ENCODE results near the gene TRAF3.

DNA sequence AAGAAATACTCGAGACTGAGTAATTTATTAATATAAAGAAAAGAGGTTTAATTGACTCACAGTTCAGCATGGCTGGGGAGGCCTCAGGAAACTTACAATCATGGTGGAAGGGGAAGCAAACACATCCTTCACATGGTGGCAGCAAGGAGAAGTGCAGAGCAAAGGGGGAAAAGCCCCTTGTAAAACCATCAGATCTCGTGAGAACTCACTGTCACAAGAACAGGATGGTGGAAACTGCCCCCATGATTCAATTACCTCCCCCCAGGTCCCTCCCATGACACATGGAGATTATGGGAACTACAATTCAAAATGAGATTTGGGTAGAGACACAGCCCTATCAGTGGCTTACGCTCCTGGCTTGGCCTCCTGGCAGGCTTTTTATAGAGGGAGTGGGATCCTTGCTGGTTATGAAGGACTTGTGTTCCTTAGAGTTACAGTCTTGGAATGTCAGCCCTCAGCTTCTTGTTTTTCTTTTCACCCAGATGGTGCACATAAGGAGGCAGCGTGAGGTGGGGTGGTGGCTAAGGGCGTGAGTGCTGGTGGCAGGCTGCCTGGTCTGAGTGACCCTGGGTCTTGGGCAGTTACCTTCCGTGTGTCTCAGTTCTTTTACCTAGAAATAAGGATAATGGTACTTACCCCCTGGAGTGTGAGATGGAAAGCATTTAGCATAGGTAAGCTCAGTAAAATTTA, 25.7 kb downstream of the TRAF3 start:
- TF ChIP-seq POLR2A (IDR thresholded peaks at IDR 0.05) = no peak
- TF ChIP-seq, protein P1, sequence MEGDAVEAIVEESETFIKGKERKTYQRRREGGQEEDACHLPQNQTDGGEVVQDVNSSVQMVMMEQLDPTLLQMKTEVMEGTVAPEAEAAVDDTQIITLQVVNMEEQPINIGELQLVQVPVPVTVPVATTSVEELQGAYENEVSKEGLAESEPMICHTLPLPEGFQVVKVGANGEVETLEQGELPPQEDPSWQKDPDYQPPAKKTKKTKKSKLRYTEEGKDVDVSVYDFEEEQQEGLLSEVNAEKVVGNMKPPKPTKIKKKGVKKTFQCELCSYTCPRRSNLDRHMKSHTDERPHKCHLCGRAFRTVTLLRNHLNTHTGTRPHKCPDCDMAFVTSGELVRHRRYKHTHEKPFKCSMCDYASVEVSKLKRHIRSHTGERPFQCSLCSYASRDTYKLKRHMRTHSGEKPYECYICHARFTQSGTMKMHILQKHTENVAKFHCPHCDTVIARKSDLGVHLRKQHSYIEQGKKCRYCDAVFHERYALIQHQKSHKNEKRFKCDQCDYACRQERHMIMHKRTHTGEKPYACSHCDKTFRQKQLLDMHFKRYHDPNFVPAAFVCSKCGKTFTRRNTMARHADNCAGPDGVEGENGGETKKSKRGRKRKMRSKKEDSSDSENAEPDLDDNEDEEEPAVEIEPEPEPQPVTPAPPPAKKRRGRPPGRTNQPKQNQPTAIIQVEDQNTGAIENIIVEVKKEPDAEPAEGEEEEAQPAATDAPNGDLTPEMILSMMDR (IDR thresholded peaks at IDR 0.05) = no peak

All from thyroid gland (tissue), 4 donors.